ENCODE results near the gene LRTM1. TPM values are rescaled to one million over a fixed set of nuclear protein-coding genes. Genes with fewer than 3 reads are reported as not detected.

LRTM1 gene
- total RNA-seq, 2 donors from 2014 or later: not detected

GRCh38 chr3:54901906-54902685 lies 25.8 kb downstream of the LRTM1 start:
- intact Hi-C loops (cut with DNase I): no loop called here
- no peak for DNase-seq (ENCODE audit: low spot score)

GRCh38 chr3:54900838-54901591 lies 26.8 kb downstream of the LRTM1 start:
- no peak for DNase-seq (ENCODE audit: low spot score)
- intact Hi-C loops (cut with DNase I): no loop called here

- no peak for DNase-seq (ENCODE audit: low spot score)
- intact Hi-C loops (cut with DNase I): no loop called here
Measured at GRCh38 chr3:54899273-54899672, 28.6 kb downstream of the LRTM1 start.

- intact Hi-C loops (cut with DNase I): no loop called here
Measured at GRCh38 chr3:54897028-54897711, 30.7 kb downstream of the LRTM1 start.

DNA sequence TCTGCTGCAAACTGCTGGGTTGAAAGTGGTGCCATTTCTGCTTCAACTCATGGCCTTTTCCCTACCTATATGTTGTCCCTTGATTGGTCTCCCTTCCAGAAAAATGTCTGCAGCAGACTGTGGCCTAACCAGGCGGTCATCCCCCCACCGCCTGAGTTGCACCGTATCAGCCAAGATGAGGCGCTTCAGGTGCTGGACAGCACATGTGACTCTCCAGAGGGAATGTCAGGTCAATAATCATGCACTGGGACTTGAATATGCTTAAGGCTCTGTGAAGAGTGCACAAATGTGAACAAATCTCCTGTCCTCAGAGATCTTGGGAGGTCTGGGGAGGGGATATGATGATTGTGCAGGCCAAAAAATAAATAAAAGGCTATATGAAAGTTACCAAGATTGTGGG lies 32.2 kb downstream of the LRTM1 start:
- no peak for DNase-seq (ENCODE audit: low spot score)

More at GRCh38 chr3:54897028-54897711, 30.7 kb downstream of the LRTM1 start:
- no peak for DNase-seq (ENCODE audit: low spot score)

GRCh38 chr3:54892168-54892567 lies 35.7 kb downstream of the LRTM1 start:
- intact Hi-C loops (cut with DNase I): no loop called here
- DNase-seq (ENCODE audit: low spot score): no peak

More for the DNA sequence above, 32.2 kb downstream of the LRTM1 start:
- intact Hi-C loops (cut with DNase I): no loop called here

- peak; percentile 91 for DNase-seq (ENCODE audit: low spot score)
- intact Hi-C loops (cut with DNase I): no loop called here
Measured at GRCh38 chr3:54891540-54891897, 36.3 kb downstream of the LRTM1 start.

DNA sequence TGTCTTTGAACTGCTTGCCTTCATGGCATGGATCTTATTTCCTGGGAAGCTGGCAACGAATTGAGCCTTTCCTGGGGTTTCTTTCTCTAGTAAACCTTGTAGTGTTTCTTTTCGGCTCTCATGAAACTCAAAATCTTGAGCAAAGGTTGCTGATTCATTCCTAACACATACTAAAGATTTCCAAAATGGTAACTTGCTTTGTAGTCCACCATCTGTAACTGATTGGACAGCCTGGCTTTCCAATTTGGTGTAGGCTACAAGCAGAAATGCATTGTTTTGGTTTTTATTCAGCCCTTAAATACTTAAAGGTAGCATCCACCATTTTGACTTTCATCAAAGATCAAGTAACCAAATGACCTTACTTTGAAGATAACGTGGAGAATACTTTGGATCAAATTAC lies 38.1 kb downstream of the LRTM1 start:
- intact Hi-C loops (cut with DNase I): no loop called here
- no peak for DNase-seq (ENCODE audit: low spot score)

DNA sequence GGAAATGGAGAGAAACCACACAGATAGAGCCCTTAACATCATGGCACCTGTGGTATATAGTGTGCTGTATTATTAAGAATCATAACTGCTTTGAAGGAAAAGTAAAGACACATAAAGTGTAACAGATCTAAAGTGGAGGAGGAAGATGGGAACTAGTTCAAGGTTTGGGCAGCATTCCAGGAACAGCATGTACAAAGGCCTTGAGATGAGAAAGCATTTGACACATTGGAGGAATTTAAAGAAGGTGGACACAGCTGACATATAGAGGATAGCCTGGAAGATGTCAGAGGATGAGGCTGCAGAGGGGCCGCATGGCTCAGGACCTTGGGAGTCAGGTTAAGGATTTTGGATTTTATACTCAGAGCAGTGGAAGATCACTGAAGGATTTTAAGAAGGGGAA lies 39.0 kb downstream of the LRTM1 start:
- no peak for DNase-seq (ENCODE audit: low spot score)
- intact Hi-C loops (cut with DNase I): no loop called here

DNA sequence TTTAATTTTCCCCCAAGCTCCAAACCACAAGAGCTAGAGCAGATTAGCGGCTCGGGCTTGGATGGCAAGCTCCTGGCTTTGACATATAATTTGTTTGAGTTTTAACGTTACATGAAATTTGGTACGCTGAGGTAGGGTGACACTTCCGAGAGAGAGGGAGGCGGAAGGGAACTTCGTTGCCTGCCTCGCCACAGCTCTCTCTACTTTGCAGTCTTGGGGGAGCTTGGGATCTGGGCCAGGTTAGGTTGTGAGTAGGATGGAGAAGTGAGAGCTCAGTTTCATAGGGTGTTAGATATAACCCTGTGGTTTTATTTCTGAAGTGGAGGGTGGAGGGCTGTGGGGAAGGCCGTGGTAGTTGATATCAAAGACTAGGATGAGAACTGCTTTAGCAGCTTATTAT lies 39.7 kb downstream of the LRTM1 start:
- no peak for DNase-seq (ENCODE audit: low spot score)
- intact Hi-C loops (cut with DNase I): no loop called here

GRCh38 chr3:54882129-54882833 lies 45.6 kb downstream of the LRTM1 start:
- DNase-seq (ENCODE audit: low spot score): no peak
- intact Hi-C loops (cut with DNase I): no loop called here

- intact Hi-C loops (cut with DNase I): no loop called here
- DNase-seq (ENCODE audit: low spot score): no peak
Measured at GRCh38 chr3:54878145-54878544, 49.7 kb downstream of the LRTM1 start.

GRCh38 chr3:54877730-54878129 lies 50.1 kb downstream of the LRTM1 start:
- intact Hi-C loops (cut with DNase I): no loop called here
- DNase-seq (ENCODE audit: low spot score): no peak

- DNase-seq (ENCODE audit: low spot score): no peak
- intact Hi-C loops (cut with DNase I): no loop called here
Measured at GRCh38 chr3:54876694-54877093, 51.2 kb downstream of the LRTM1 start.

- intact Hi-C loops (cut with DNase I): no loop called here
- no peak for DNase-seq (ENCODE audit: low spot score)
Measured at GRCh38 chr3:54875596-54876268, 52.1 kb downstream of the LRTM1 start.

- intact Hi-C loops (cut with DNase I): no loop called here
- DNase-seq (ENCODE audit: low spot score): no peak
Measured at GRCh38 chr3:54874816-54875556, 52.9 kb downstream of the LRTM1 start.

DNA sequence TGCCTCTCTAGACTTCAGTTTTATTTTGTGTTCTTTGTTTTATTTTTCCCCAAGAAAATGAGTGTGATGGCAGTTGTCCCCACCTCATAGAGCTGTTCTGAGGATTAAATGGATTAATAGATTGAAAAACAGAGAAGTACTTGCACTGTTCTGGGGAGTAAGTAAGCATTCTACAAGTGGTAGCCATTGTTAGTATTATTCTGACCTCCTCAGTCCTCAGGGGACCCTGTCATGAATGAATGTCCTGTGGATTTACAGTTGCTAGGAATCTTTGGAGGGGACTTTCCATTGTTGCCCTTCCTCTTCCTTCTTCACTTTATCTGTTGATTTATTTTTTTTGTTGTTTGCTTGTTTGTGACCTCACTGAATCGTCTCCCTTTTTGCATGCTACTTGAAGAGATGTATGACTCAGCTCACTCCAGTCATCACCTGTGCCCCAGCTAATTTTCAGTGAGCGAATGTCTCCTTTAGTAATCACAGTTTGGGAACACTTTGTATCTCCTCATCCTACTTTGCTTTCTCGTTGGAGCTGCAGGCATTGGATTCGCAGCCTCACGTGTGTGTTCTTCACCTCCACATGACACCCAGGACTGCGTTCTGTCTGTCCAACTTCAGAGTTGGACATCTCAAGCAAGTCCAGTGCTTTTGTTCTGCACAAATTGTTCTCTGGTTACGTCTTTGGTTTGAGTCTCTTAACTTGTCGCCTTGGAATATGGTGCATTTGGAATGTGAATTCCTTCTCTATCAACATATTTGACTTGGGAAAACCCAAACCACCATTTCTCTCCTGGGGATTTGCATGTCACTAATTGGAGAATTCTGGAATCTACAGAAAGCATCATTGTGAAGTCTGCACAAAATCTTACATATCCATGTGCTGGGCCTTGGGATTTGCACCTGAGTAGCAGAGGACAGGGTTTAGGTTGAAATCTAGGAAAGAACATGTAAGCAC lies 54.5 kb downstream of the LRTM1 start:
- no peak for DNase-seq (ENCODE audit: low spot score)
- intact Hi-C loops (cut with DNase I): no loop called here

Data from posterior vena cava (tissue), 2 donors.